ENCODE results near the gene MLLT10. TPM values are rescaled to one million over a fixed set of nuclear protein-coding genes. Genes with fewer than 3 reads are reported as not detected.

The MLLT10 gene
- total and polyA plus RNA-seq, 2 experiments from 2014 or later, result 16.8 to 34.9 TPM

- peaks cover 9% of the 10 kb centered on the region for H4K20me1 ChIP-seq (ENCODE audit: insufficient read depth, poor library complexity, severe bottlenecking)
- H3K27me3 ChIP-seq, result no peaks in the 10 kb centered on the region
- TF ChIP-seq CTCF (IDR thresholded peaks at IDR 0.05; ENCODE audit: poor library complexity), result no peak
- no peak for TF ChIP-seq EZH2phosphoT487 (IDR thresholded peaks at IDR 0.05; ENCODE audit: low read depth, severe bottlenecking, unreplicated experiment)
- no peak for TF ChIP-seq EZH2 (IDR thresholded peaks at IDR 0.05; ENCODE audit: borderline replicate concordance)
- no peaks in the 10 kb centered on the region for H3K9me2 ChIP-seq (replicated peaks; ENCODE audit: insufficient read depth)
- peaks cover 82% of the 10 kb centered on the region for H3K79me2 ChIP-seq
- WGBS (ENCODE audit: low lambda C conversion rate, missing lambda C conversion rate), result 90% methylated on average over 2 of the region's 2 CpGs
- H3K27ac ChIP-seq, result no peak overlapping the region
- H3K9me3 ChIP-seq (ENCODE audit: low read depth), result peaks cover 13% of the 10 kb centered on the region
- no peaks in the 10 kb centered on the region for H3K4me1 ChIP-seq (ENCODE audit: insufficient read depth)
- H3K4me3 ChIP-seq, result no peak overlapping the region
- H3K36me3 ChIP-seq (replicated peaks; ENCODE audit: insufficient read depth, low read depth), result no peaks in the 10 kb centered on the region
- H3K4me2 ChIP-seq, result no peak overlapping the region
- DNase-seq (ENCODE audit: low spot score), result no peak
- H2AFZ ChIP-seq, result no peak overlapping the region
Observed at GRCh38 chr10:21702633-21703111, 168.6 kb downstream of the MLLT10 start.

GRCh38 chr10:21705142-21705827 lies 171.3 kb downstream of the MLLT10 start:
- TF ChIP-seq CTCF (IDR thresholded peaks at IDR 0.05; ENCODE audit: poor library complexity), result no peak
- no peak for TF ChIP-seq EZH2 (IDR thresholded peaks at IDR 0.05; ENCODE audit: borderline replicate concordance)
- TF ChIP-seq EZH2phosphoT487 (IDR thresholded peaks at IDR 0.05; ENCODE audit: low read depth, severe bottlenecking, unreplicated experiment), result no peak
- no peak overlapping the region for H3K4me3 ChIP-seq
- no peak for DNase-seq (ENCODE audit: low spot score)
- no peaks in the 10 kb centered on the region for H3K4me1 ChIP-seq (ENCODE audit: insufficient read depth)
- H3K27me3 ChIP-seq, result no peaks in the 10 kb centered on the region
- WGBS (ENCODE audit: low lambda C conversion rate, missing lambda C conversion rate), result 100% methylated on average over 5 of the region's 5 CpGs
- H3K9me3 ChIP-seq (ENCODE audit: low read depth), result peaks cover under 1% of the 10 kb centered on the region
- H3K36me3 ChIP-seq (replicated peaks; ENCODE audit: insufficient read depth, low read depth), result no peaks in the 10 kb centered on the region
- H3K9me2 ChIP-seq (replicated peaks; ENCODE audit: insufficient read depth), result no peaks in the 10 kb centered on the region
- H4K20me1 ChIP-seq (ENCODE audit: insufficient read depth, poor library complexity, severe bottlenecking), result peaks cover 9% of the 10 kb centered on the region
- H3K27ac ChIP-seq, result no peak overlapping the region
- H3K79me2 ChIP-seq, result peaks cover 70% of the 10 kb centered on the region
- no peak overlapping the region for H3K4me2 ChIP-seq
- no peak overlapping the region for H2AFZ ChIP-seq

- Histone ChIP-seq H3K4me2 (no peak overlapping the region), H3K4me3 (no peak overlapping the region), H4K20me1 (ENCODE audit: insufficient read depth, poor library complexity, severe bottlenecking) (peaks cover 9% of the 10 kb centered on the region), H3K9me3 (ENCODE audit: low read depth) (no peaks in the 10 kb centered on the region), H3K79me2 (peaks cover 68% of the 10 kb centered on the region), H3K4me1 (ENCODE audit: insufficient read depth) (no peaks in the 10 kb centered on the region), H3K27me3 (no peaks in the 10 kb centered on the region), H2AFZ (no peak overlapping the region), H3K27ac (no peak overlapping the region), H3K9me2 (replicated peaks; ENCODE audit: insufficient read depth) (no peaks in the 10 kb centered on the region), H3K36me3 (replicated peaks; ENCODE audit: insufficient read depth, low read depth) (no peaks in the 10 kb centered on the region)
- no peak for DNase-seq (ENCODE audit: low spot score)
- TF ChIP-seq EZH2phosphoT487 (IDR thresholded peaks at IDR 0.05; ENCODE audit: low read depth, severe bottlenecking, unreplicated experiment), result no peak
- no peak for TF ChIP-seq EZH2 (IDR thresholded peaks at IDR 0.05; ENCODE audit: borderline replicate concordance)
- no peak for TF ChIP-seq CTCF (IDR thresholded peaks at IDR 0.05; ENCODE audit: poor library complexity)
- WGBS (ENCODE audit: low lambda C conversion rate, missing lambda C conversion rate), result 82% methylated on average over 2 of the region's 2 CpGs
Observed at GRCh38 chr10:21705828-21706176, 171.8 kb downstream of the MLLT10 start.

Measured in hepatocyte (in vitro differentiated cells).